Measurements from ENCODE around the gene UQCC2. TPM values are rescaled to one million over a fixed set of nuclear protein-coding genes. Genes with fewer than 3 reads are reported as not detected.

Gene UQCC2
- polyA plus RNA-seq, 1 of the 3 experiments (the other 2 are of a cell fraction), result 59.0 TPM

- no peaks in the 10 kb centered on the region for H3K36me3 ChIP-seq (replicated peaks in 1 of 2; ENCODE audit: control insufficient read depth in 1 of 2, insufficient read depth in 2 of 2, low read length in 1 of 2)
- no peak overlapping the region for H3K9ac ChIP-seq
- CTCF ChIA-PET, result interaction anchor here (1.0 to 8.2 kb wide), 5 partner anchors 12 to 143 kb away, joined by 3 to 59 read pairs (median 4); partner anchors contain the start of gene UQCC2
- no peak overlapping the region for H3K4me3 ChIP-seq (ENCODE audit: low read depth in 2 of 2, low read length in 1 of 2)
- no peaks in the 10 kb centered on the region for H3F3A ChIP-seq (replicated peaks; ENCODE audit: insufficient read depth)
- H3K27ac ChIP-seq (ENCODE audit: low read depth in 2 of 2, low read length in 1 of 2), result no peak overlapping the region
- H3K4me1 ChIP-seq (ENCODE audit: control insufficient read depth in 1 of 2, insufficient read depth in 2 of 2, low read depth in 1 of 2, low read length in 1 of 2), result peaks cover 0 to 7% of the 10 kb centered on the region in 2 experiments; a peak in 1 of 4 replicates
- H3K27me3 ChIP-seq (ENCODE audit: insufficient read depth), result peaks cover 12% of the 10 kb centered on the region; the same call in 1 of the 2 replicates
- H3K4me2 ChIP-seq, result no peak overlapping the region
- no peak overlapping the region for H2AFZ ChIP-seq (ENCODE audit: low read depth)
- H3K9me2 ChIP-seq, result no peaks in the 10 kb centered on the region
- DNase-seq, result no peak
- H3K79me2 ChIP-seq (ENCODE audit: insufficient read depth), result no peaks in the 10 kb centered on the region
- TF ChIP-seq RCOR1 (IDR thresholded peaks at IDR 0.05; ENCODE audit: low read length) (no peak), MAX (IDR thresholded peaks at IDR 0.05; ENCODE audit: low read depth) (no peak), NFIC (IDR thresholded peaks at IDR 0.05; ENCODE audit: borderline replicate concordance) (no peak), MXI1 (IDR thresholded peaks at IDR 0.05; ENCODE audit: low read depth, low read length) (no peak), FOXM1 (IDR thresholded peaks at IDR 0.05; ENCODE audit: low read depth) (no peak), RXRA (IDR thresholded peaks at IDR 0.05; ENCODE audit: borderline replicate concordance, low read depth) (no peak), SMC3 (IDR thresholded peaks at IDR 0.05; ENCODE audit: low read depth, low read length) (no peak), CHD2 (IDR thresholded peaks at IDR 0.05; ENCODE audit: low read length, partially characterized antibody) (no peak)
- TF ChIP-seq, protein P1, sequence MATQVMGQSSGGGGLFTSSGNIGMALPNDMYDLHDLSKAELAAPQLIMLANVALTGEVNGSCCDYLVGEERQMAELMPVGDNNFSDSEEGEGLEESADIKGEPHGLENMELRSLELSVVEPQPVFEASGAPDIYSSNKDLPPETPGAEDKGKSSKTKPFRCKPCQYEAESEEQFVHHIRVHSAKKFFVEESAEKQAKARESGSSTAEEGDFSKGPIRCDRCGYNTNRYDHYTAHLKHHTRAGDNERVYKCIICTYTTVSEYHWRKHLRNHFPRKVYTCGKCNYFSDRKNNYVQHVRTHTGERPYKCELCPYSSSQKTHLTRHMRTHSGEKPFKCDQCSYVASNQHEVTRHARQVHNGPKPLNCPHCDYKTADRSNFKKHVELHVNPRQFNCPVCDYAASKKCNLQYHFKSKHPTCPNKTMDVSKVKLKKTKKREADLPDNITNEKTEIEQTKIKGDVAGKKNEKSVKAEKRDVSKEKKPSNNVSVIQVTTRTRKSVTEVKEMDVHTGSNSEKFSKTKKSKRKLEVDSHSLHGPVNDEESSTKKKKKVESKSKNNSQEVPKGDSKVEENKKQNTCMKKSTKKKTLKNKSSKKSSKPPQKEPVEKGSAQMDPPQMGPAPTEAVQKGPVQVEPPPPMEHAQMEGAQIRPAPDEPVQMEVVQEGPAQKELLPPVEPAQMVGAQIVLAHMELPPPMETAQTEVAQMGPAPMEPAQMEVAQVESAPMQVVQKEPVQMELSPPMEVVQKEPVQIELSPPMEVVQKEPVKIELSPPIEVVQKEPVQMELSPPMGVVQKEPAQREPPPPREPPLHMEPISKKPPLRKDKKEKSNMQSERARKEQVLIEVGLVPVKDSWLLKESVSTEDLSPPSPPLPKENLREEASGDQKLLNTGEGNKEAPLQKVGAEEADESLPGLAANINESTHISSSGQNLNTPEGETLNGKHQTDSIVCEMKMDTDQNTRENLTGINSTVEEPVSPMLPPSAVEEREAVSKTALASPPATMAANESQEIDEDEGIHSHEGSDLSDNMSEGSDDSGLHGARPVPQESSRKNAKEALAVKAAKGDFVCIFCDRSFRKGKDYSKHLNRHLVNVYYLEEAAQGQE (IDR thresholded peaks at IDR 0.05; ENCODE audit: low read depth, low read length), result no peak
- POLR2A ChIA-PET, result no interaction called here
- WGBS (ENCODE audit: low lambda C conversion rate), result 67% methylated on average over 3 of the region's 6 CpGs
- no peaks in the 10 kb centered on the region for H4K20me1 ChIP-seq (ENCODE audit: insufficient read depth)
- H3K9me3 ChIP-seq, result no peaks in the 10 kb centered on the region
Observed at GRCh38 chr6:33732385-33732784, 20.9 kb upstream of the UQCC2 start.

DNA sequence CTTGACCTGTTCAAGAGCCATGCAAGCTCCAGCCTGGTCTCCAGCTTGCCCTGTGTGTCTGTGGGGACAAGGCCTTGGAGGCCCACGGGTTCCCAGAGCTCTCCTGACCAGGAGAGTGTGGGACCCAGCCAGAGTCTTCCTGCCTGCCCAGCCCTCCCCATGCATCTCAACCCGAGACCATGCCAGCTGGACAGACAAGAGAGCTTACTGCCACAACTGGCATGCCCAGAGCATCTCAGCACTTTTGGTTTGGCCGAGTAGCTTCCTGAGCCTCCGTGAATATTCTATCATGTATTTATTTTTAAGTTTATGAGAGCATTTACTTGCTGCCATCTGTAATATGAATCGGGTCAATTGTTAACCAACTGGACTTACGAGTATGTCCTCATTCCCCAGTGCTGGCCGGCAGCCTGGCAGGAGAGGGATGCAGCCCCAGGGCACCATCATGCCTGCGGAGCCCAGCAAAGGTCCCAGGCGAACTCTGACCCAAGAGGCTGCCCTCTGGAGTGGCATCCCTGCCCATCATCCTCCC, 20.3 kb upstream of the UQCC2 start:
- no peak for TF ChIP-seq USF2 (IDR thresholded peaks at IDR 0.05; ENCODE audit: borderline replicate concordance, low read depth, low read length)
- no peak for TF ChIP-seq RFX5 (IDR thresholded peaks at IDR 0.05; ENCODE audit: low read length)
- no peak for TF ChIP-seq RXRA (IDR thresholded peaks at IDR 0.05; ENCODE audit: borderline replicate concordance, low read depth)
- no peak for TF ChIP-seq USF1 (IDR thresholded peaks at IDR 0.05; ENCODE audit: borderline replicate concordance, low read depth)
- Histone ChIP-seq H3K4me2 (no peak overlapping the region), H3F3A (replicated peaks; ENCODE audit: insufficient read depth) (no peaks in the 10 kb centered on the region), H3K9me3 (no peaks in the 10 kb centered on the region), H4K20me1 (ENCODE audit: insufficient read depth) (no peaks in the 10 kb centered on the region), H3K27ac (ENCODE audit: low read depth in 2 of 2, low read length in 1 of 2) (no peak overlapping the region), H3K9me2 (no peaks in the 10 kb centered on the region), H3K9ac (no peak overlapping the region), H3K79me2 (ENCODE audit: insufficient read depth) (no peaks in the 10 kb centered on the region), H2AFZ (ENCODE audit: low read depth) (no peak overlapping the region), H3K4me1 (ENCODE audit: control insufficient read depth in 1 of 2, insufficient read depth in 2 of 2, low read depth in 1 of 2, low read length in 1 of 2) (peaks cover 0 to 1% of the 10 kb centered on the region in 2 experiments; a peak in 1 of 4 replicates), H3K27me3 (ENCODE audit: insufficient read depth) (peaks cover 18% of the 10 kb centered on the region; the same call in 1 of the 2 replicates), H3K36me3 (replicated peaks in 1 of 2; ENCODE audit: control insufficient read depth in 1 of 2, insufficient read depth in 2 of 2, low read length in 1 of 2) (no peaks in the 10 kb centered on the region), H3K4me3 (ENCODE audit: low read depth in 2 of 2, low read length in 1 of 2) (no peak overlapping the region)
- POLR2A ChIA-PET, result interaction anchor here (0.5 to 0.9 kb wide), 2 partner anchors 9 to 20 kb away, joined by 3 to 4 read pairs; partner anchors contain the start of gene UQCC2
- no peak for DNase-seq
- 80% methylated on average over 6 of the region's 9 CpGs for WGBS (ENCODE audit: low lambda C conversion rate)
- CTCF ChIA-PET, result interaction anchor here (1.0 to 8.2 kb wide), 5 partner anchors 12 to 142 kb away, joined by 3 to 59 read pairs (median 4); partner anchors contain the start of gene UQCC2

All from SK-N-SH (cell line).